Stimulated activated CD4-positive, alpha-beta T cell treated with anti-CD3 and anti-CD28 coated beads, Interleukin-2, amount 100 ng/mL, for 48 hours (primary cell): Measurements from ENCODE around the gene PCP4.
A peak's percentile ranks its signal among the peaks of the same experiment; 100 is the strongest.

ENCODE experiments used
- DNase-seq, 2 donors: peaks; one replicate each; pipeline ENCODE4 v3.0.0-alpha.2; 2020

The PCP4 gene

DNA sequence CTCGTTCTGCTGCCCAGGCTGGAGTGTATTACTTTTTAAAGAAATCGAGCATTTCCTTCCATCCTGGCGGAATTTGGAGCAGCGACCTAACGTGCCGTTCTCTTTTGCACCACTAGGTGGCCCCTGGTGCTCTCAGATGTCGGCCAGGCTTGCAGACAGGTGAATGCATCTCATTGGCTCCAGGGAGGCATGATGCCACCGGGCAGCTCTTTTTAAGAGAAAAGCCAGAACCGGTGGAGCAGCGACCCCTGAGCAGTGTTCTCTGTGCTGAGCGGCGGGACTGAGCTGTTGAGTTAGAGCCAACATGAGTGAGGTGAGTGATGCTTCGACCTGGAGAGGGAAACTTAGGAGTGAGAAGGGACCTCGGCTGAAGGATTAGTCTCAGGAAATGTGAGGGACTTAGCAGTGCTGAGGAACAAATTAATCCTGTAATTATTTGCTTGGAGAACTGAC lies at the start of gene PCP4:
Gene PCP4, plus strand, starts transcription at position 241 of the 453 bp plus-strand sequence. Its CDS starts 64 bp downstream, at position 305.
- DNase-seq, result peak; percentile 33 to 45

DNA sequence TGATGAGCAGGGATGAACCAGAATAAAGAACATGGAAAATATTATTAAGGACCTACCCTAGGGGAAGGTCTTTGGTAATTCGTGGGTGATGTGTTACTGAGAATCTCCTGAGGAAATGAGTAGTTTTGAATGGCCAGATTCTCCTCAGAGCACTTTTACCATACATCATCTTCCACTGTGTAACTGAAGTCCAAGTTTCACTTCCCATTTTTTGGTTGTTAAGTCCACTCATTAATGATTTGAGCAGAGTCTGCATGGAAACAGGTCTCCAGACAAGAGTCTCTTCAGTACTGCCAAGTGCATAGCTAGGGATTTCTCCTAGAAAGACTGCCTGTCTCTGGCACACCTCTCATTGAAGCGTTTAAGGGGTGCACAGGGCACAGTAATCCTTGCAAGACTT lies 48.7 kb upstream of the PCP4 start:
- no peak for DNase-seq

- DNase-seq, result no peak
Measured at GRCh38 chr21:39822042-39822441, 45.2 kb upstream of the PCP4 start.

DNA sequence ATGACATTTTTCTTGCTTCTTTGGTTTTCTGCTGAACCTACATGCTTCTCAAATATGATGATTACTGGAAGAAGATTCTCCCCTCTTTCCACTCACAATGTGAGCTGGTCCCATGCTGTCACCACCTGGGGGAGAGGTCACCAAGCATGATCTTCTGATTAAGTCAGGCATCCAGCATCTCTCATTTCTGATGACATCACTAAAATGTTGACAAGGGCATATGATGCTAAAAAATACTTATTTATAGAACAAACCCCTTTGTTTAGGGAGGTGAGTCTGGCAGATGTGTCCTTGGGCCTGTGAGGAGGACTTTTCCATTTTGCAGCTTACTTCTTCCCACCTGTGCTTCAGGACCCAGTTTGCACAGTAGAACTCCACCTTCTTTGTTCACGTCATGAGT lies 42.0 kb upstream of the PCP4 start:
- no peak for DNase-seq

- no peak for DNase-seq
Measured at GRCh38 chr21:39834543-39834942, 32.7 kb upstream of the PCP4 start.

- no peak for DNase-seq
Measured at GRCh38 chr21:39837861-39838359, 29.3 kb upstream of the PCP4 start.

DNA sequence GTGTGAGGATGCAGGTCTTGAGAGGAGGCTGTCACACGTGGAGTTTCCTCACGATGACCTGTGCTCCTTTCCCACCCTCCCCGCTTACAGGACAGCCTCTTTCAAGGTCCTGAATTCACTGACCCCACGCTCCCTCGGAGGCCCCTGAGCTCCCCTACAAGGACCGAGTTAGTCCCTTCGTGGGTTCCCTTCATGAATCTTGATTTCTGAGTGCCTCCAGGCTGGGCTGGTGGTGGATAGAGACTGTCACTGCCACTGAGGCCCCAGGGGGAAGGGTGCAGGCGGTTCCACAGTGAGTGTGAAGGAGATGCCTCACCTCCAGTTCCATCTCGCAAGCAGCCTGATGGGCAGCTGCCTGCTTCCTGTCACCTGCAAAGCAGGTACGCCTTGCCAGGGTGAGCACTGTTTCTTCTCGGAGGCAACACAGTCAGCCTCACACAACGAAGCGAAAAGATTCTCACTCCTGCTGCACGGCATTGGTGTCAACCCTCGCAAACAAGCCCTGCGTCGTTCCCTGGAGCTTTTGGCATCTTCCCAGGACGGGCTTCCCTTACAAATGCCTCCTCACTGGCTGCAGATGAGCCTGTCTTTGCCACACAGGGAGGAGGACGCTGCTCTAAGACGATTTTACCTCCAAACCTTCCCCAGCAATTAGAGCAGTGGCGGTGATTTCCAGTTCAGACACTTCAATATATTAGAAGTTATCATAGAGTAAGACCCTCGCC lies 26.7 kb upstream of the PCP4 start:
- DNase-seq, result no peak

DNA sequence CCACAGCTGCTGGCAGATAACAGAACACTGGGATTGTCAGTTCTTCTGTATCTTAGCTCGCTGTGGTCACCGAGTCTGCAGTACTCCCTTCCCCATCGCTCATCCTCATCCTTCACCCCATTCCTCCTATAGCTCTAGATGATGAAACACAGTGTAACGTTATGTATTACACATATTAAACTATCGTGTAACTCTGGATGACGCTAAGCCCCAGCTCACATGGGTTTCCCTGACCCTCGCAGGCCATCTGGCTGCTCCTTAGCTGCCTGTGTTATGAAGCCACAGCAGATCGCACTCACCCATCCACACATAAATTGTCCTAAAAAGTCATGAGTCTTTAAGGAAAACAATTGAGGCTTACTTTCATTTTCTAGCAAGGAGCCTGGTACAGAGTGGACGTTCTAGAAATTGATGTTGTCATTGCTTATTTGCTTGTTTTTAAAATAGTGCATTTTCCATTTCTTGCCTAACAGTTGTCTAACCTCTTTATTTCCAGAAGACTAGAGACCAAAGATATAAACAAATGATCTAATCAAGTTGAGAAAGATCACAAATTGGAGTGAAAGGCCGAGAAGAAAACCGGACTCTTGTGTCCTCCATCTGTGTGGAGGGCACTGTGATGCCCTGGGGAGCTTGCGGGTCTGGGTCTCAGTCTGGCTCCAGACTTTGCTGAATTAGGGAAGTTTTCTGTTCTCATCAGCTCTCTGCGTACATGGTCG lies 24.3 kb upstream of the PCP4 start:
- DNase-seq, result no peak

DNA sequence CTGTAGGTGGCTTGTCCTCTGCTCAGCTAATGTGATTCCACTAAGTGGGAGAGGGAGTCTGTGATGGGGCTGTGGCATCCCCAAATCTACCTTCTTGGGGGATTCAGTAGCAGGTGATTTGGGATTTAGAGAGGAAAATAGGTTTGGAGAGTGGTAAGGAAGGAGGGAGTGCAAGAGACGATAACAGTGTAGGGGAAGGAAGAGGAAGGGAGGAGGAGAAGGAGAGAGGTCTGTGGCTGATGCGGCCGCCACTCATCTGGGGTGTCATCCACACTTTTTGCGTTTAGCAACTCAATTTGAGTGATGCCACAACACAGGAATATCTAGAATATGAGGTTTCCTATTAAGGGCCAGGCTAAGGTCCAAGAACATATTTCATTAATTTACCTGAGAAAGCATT lies 23.8 kb upstream of the PCP4 start:
- DNase-seq, result no peak

- no peak for DNase-seq
Measured at GRCh38 chr21:39843916-39844315, 23.3 kb upstream of the PCP4 start.

- DNase-seq, result no peak
Measured at GRCh38 chr21:39845571-39846130, 21.6 kb upstream of the PCP4 start.

GRCh38 chr21:39847877-39848276 lies 19.4 kb upstream of the PCP4 start:
- DNase-seq, result no peak

DNA sequence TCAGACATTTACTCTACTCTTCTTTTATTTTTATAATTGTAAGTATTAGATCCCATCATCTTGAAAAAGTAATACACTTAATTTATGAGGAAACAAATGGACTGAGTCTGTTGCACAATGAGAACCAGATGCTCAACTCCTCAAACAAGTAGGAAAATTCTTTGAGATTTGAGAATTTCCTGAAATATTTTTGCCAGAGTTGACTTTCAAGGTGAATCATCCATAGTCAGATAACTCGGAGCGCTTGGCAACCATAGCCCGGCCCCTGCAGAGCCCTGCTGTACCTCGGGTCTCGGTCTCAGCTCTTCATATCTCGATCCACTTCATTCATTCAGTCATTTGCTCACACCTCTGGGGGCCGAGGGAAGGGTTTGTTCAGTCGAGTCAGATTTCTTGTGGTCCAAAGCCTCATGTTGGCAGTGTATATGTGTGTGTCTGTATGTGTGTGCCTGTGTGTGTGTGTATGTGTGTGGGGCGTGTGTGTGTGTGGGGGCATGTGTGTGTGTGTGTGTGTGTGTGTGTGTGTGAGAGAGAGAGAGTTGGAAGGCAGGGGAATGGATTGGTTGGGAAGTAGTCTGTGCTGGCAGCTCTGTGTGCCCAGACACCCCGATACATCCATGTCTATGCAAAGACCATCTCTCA lies 18.1 kb upstream of the PCP4 start:
- DNase-seq, result no peak

DNA sequence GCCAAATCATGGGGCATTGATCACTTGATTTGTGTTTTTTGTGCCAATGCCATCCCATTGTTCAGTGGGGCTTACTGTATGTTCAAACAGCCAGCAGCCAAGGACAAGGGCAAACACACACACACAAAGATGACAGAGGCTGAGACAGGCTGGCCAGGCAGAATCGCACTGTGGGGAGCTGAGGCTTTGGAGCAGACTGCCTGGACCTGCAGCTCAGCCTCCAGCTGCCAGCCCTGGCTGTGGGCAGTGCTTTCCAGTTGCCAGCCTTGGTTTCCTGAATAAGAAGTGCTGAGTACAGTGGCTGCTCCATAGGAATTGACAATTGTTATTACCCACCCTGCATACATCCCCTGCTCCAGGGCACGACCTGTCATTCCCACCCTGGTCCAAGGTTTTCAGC lies 16.9 kb upstream of the PCP4 start:
- DNase-seq, result no peak

DNA sequence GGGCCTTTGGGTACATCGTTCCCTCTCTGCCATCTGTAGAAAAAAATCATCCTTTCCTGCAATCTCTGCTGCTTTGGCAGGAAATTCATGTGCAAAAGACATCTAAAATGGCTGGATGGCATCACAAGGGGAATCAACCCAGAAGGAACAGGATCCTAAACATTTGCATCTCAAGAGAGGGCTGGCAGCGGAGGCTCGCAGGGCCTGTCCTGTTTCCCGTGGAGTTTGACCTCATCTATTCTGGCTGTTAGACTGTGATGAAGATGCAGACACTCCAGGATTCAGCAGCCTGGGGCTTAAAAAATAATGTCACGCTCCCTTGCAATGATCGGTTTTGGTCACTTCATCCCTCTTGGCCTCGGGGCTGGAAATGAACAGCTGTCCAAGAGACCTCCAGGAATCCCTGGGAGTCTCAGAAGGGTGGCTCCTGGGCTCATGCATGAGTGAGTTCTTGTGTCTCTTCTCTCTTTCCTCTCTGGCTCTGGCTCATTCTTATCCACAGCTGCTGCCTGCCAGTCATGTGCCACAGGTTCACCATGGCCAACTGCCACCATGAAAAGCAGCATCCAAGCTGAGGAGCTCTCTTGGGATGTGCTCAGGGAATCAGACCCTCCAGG lies 16.1 kb upstream of the PCP4 start:
- no peak for DNase-seq

DNA sequence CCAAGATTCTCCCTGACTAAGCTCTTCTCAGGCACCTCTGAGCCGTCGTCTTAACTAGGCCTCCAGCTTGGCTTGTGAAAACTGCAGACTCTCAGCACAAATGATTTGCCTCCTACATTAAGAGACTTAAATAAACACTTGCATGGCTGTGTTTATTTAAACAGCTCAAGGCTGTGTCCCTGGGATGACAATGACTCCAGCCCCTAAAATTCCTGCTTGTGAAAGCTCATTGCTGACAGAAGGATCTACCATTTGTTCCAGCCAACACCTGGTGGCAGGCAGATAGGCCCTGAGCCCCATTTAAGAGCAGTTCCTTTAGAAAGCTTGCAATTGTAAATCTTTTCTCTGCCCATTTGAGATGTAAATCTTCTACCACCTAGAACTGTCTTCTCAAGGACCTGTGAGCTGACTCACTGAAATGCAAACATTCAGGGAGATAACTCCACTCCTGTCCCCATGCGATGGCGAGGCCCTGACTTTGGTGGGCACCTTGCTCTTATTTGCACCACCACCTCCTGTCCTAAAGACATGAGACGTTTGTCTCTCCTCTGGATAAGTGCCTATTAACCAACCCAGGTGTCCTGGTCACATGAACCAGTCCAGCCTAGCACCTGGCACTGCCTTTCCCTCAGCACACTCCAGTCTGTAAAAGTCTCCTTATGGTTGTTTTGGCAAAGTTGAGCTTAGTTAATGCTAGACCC lies 15.1 kb upstream of the PCP4 start:
- no peak for DNase-seq

DNA sequence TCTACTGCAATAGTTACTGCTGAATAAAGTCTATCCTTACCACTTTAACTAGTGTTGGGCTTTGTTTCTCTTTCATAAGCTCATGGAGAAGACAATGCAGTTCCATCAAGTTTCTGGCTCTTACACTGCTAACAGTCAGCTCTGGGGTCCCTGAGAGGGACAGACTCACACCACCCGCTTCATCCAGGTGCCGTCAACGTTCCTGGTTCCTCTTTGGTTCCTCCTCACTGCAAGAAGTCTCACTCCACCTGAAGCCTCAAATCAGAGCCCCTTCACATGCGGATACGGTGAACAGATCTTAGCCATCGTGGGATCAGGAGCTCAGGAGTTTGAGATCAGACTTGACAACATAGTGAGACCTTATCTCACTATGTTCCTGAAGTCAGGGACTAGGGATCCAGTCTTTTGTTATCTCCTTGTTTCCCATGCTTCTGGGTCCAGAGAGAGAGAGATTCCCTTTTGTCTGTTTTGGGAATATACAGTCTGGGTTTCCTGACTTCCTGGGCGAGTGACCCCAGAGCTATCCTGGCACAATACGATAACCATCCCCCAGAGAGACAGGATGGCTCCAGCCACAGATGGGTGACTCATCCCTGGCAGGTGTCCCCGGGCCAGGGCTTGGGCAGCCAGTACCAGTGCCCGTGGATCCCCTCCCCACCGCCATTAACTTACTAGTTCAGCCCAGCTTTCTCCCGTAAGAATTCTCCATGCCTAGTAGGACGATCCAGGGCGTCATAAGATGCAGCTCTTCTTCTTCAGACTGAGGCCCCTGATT lies 14.3 kb upstream of the PCP4 start:
- no peak for DNase-seq

DNA sequence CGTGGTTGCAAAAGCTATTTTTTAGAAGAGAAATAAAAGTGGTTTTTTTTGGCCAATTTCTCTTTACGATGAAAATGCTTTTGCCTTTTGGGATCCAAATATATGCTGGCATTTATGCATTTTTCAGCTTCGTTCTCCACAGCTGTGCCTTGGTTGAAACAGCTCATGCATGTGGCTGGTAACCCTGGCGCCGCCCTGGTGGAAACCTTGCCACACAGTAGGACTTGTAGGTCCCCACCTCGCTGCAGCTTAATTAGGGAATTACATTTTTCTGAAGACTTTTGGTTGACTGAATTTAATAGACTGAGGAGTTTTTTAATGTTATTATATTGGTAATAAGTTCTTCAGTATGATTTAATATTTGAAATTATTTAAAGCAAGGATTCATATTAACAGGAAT lies 12.7 kb upstream of the PCP4 start:
- DNase-seq, result no peak

DNA sequence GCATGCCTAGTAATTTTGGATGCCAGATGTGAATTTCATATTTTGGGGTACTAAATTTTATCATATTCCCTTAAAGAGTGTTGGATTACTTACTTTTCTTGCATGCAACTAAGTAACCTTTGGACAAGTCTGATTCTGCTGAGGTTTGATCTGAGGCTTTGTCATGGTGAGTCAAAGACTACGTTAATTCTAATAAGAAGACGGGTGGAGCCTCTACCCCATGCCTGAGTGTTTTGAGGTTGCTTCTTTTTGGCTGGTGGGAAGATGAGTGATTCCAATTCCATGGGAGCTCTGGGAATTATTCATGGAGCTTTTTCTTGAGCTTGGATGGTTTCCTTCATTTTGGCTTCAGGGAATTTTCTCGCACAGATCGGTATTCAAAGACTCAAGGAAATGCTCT lies 11.6 kb upstream of the PCP4 start:
- DNase-seq, result no peak

GRCh38 chr21:39860600-39860999 lies 6.6 kb upstream of the PCP4 start:
- DNase-seq, result no peak

- DNase-seq, result no peak
Measured at GRCh38 chr21:39863111-39863510, 4.1 kb upstream of the PCP4 start.

DNA sequence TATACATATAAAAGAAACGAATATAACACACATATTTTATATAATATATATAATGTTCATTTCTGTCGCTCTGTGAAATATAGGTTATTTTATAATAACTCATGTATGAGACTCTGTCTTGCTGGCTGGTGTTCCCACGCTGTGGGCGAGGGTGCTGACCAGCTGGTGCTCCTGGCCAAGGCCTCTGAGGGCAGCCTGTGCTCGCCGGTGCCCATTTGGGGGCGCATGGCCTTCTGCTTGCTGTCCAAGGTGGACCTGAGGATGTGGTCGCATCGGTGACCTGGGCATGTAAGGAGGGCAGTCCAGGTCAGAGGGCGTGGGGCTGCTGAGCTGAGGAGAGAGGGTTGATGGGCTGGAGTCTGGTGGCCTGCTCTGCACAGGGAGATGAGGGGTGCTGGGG lies 1.1 kb upstream of the PCP4 start:
- DNase-seq, result no peak
